Cardiac muscle cell (in vitro differentiated cells and primary cell): ENCODE measurements around the gene AUTS2. TPM values are rescaled to one million over a fixed set of nuclear protein-coding genes. Genes with fewer than 3 reads are reported as not detected.

Source experiments
- DNase-seq, 2 donors: peaks; one replicate each; pipeline versions ENCODE4 v3.0.0 to v3.0.0-alpha.2; 2010 to 2017; ENCODE audit warnings: low read depth in 1 of 2, low spot score in 1 of 2
- H3K27ac ChIP-seq: fragments of 200-600 bp; sonication (generic); 2 replicates; pipeline ENCODE4 v1.5.1; 2016
- H3K27me3 ChIP-seq: fragments of 200-600 bp; sonication (generic); 2 replicates; pipeline ENCODE4 v1.6.0; 2016; ENCODE audit warnings: control low read depth
- H3K36me3 ChIP-seq: fragments of 200-600 bp; sonication (generic); 2 replicates; pipeline ENCODE4 v1.5.1; 2016; ENCODE audit warnings: control low read depth
- H3K4me1 ChIP-seq: fragments of 200-600 bp; sonication (generic); 2 replicates; pipeline ENCODE4 v1.8.1; 2017; ENCODE audit warnings: low read depth, mild to moderate bottlenecking, mixed run types
- H3K4me3 ChIP-seq: fragments of 200-600 bp; sonication (generic); 2 replicates; pipeline ENCODE4 v1.5.1; 2016; ENCODE audit warnings: mild to moderate bottlenecking
- H3K9me3 ChIP-seq: fragments of 200-600 bp; sonication (generic); 2 replicates; pipeline ENCODE4 v1.5.1; 2017; ENCODE audit warnings: low read depth, mild to moderate bottlenecking, control low read depth
- polyA plus RNA-seq: library from polyadenylated mRNA; unstranded; fragments of >200 nt; fragmentation: Nextera tagmentation; extraction: Ambion mirVana; gene quantifications from 2 replicates; pipeline ENCODE4 v1.2.1, GENCODE V29; 2016
- total RNA-seq: library from RNA; depleted of rRNA; stranded (reverse); fragments of >200 nt; gene quantifications from 2 replicates; pipeline ENCODE4 v1.2.3, GENCODE V29; 2016
- TF ChIP-seq, protein P1 (sequence below): IDR thresholded peaks from 2 replicates; pipeline ENCODE4 v1.5.1; 2012; ENCODE audit warnings: low read depth, mild to moderate bottlenecking, low read length

The AUTS2 gene
- total and polyA plus RNA-seq, 2 experiments from 2014 or later = 41.0 to 45.5 TPM

DNA sequence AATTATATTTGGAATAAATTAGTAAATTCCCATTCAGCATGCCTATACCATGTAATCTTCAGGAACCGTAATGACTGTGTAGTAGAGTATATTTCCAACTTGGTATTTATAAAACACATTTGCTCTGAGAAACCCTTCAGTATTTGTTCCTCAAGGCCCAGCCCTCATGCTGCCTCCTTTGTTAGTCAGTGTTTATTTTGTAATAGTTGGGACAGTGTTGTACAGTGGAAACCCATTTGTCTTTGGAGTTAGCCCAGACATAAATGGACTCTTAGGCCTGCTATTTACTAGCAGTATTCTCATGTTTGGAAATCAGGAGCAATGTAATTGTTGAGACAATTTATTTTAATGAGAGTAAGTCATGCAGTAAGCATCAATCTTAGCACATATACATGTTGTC is 686.9 kb downstream of the AUTS2 start:
- Histone ChIP-seq H3K4me1 (no peaks in the 10 kb centered on the region), H3K9me3 (no peaks in the 10 kb centered on the region), H3K27me3 (no peaks in the 10 kb centered on the region), H3K36me3 (no peaks in the 10 kb centered on the region), H3K4me3 (no peak overlapping the region), H3K27ac (no peak overlapping the region)
- no peak for DNase-seq
- TF ChIP-seq, protein P1, sequence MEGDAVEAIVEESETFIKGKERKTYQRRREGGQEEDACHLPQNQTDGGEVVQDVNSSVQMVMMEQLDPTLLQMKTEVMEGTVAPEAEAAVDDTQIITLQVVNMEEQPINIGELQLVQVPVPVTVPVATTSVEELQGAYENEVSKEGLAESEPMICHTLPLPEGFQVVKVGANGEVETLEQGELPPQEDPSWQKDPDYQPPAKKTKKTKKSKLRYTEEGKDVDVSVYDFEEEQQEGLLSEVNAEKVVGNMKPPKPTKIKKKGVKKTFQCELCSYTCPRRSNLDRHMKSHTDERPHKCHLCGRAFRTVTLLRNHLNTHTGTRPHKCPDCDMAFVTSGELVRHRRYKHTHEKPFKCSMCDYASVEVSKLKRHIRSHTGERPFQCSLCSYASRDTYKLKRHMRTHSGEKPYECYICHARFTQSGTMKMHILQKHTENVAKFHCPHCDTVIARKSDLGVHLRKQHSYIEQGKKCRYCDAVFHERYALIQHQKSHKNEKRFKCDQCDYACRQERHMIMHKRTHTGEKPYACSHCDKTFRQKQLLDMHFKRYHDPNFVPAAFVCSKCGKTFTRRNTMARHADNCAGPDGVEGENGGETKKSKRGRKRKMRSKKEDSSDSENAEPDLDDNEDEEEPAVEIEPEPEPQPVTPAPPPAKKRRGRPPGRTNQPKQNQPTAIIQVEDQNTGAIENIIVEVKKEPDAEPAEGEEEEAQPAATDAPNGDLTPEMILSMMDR = no peak

DNA sequence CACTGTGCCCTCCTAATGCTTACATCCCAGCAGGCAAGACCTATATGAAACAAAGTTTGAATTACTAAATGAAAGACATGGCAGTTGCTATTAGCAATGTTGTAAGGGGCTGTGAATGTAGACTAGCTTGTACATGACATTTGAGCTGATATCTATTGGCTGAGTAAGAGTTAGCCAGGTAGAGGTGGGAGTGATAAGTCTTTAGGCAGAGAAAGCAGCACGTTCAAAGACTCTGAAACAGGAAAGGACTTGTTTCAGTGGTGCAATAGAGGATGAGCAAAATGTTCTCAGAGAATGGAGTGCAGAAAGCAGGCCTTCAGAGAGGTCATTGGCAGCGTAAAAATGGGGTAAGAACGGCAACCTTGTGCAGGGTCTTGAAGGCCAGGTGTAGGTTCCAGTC is 687.6 kb downstream of the AUTS2 start:
- H3K27me3 ChIP-seq = no peaks in the 10 kb centered on the region
- H3K4me1 ChIP-seq = no peaks in the 10 kb centered on the region
- H3K36me3 ChIP-seq = no peaks in the 10 kb centered on the region
- H3K9me3 ChIP-seq = no peaks in the 10 kb centered on the region
- TF ChIP-seq, protein P1 = no peak
- H3K27ac ChIP-seq = no peak overlapping the region
- no peak for DNase-seq
- no peak overlapping the region for H3K4me3 ChIP-seq

DNA sequence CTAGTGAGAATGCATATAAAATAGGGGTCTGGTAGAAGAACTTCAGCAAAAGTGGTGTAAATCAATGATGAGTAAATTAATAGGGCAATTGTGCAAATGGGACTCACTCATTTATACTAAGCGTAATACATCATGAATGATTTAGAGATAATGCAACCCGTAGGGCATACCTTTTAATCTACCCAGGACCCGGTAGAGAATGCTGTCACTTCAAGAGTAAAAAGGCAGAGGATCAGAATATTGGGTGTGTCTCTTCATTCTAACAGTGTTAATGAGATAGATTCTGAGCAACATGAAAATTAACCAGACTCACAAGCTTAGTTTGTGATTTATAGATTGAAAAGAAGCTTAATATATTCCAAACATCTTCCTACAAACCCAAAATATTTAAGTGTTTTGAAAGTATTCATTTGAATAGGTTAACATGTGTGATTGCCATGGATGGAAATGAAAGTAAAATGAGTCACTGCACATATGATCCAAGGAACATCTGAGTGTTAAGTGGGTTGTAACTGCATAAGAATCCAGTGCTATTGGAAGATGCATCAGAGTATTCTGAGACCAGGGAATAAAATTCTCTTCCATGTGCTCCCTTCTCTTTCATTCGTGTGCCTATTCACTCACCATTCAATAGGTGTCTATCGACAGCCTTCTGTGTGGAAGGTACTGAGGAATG is 690.6 kb downstream of the AUTS2 start:
- H3K27ac ChIP-seq = no peak overlapping the region
- no peaks in the 10 kb centered on the region for H3K9me3 ChIP-seq
- H3K4me1 ChIP-seq = no peaks in the 10 kb centered on the region
- H3K4me3 ChIP-seq = no peak overlapping the region
- H3K27me3 ChIP-seq = no peaks in the 10 kb centered on the region
- DNase-seq = peak in 1 of 2 donors; percentile 3
- no peaks in the 10 kb centered on the region for H3K36me3 ChIP-seq
- TF ChIP-seq, protein P1 = no peak

DNA sequence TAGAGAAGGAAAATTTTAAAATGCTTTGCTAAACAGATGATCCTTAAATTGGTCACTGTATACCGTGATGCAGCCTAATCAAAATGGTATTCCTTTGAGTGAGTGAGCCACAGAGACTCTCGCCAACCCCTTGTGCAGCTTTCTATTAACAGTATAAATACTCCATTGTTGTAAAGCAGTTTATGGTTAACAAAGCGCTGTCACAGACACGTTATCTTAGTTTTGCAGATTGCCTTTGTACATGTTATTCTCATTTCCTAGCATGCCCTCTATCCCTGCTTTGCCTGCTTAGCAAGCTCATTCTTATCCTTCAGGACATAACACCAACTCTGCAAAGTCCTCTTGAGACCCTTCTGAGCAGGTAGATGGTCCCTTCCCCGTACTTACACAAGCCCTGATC is 694.4 kb downstream of the AUTS2 start:
- H3K4me3 ChIP-seq = no peak overlapping the region
- TF ChIP-seq, protein P1 = no peak

DNA sequence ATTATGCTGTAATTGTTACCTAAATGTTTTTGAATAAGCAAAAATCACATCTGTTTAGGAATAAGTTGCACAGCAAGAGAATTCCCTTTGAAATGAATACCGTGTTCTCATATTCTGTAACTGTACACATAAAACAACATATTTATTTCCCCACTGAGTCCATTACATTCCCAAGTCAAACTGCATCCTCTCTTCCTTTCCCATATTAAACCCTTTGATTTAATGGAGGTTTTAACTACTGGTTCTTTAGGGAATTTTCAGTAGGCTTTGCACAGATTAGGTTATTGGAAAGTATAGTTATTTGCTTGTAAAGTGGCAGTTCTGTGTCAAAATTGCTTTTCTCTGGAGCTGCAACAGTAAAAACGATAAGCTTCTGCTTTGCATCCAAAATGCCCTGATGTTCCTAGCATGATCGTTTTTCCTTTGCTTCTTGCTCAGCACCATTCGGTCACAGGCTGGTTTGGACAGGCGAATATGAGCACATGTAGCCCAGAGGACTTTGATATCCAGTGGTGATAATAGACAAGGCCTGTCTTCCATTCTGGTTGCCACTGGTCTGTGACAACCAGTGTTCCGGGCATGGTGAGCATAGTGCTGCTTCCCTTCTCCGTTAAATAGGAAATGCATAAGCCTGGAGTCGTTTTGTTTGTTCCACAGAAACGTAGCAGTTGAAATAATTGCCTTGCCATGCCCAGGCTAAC is 696.1 kb downstream of the AUTS2 start:
- H3K9me3 ChIP-seq = no peaks in the 10 kb centered on the region
- TF ChIP-seq, protein P1 = no peak
- H3K4me3 ChIP-seq = no peak overlapping the region
- DNase-seq = no peak
- no peaks in the 10 kb centered on the region for H3K27me3 ChIP-seq
- H3K4me1 ChIP-seq = no peaks in the 10 kb centered on the region
- H3K36me3 ChIP-seq = no peaks in the 10 kb centered on the region
- no peak overlapping the region for H3K27ac ChIP-seq

More for the DNA sequence above, 694.4 kb downstream of the AUTS2 start:
- no peaks in the 10 kb centered on the region for H3K27me3 ChIP-seq
- H3K4me1 ChIP-seq = no peaks in the 10 kb centered on the region
- no peak overlapping the region for H3K27ac ChIP-seq
- no peaks in the 10 kb centered on the region for H3K9me3 ChIP-seq
- H3K36me3 ChIP-seq = no peaks in the 10 kb centered on the region
- no peak for DNase-seq
